GM13976 (cell line): ENCODE measurements around the gene SEC61B.
"Not testable (repeated sequence)": the region's sequence is repeated elsewhere in the genome, so short reads cannot be mapped to it uniquely, and the experiment has no call there.

Source experiments
- DNase-seq: peaks from one replicate; pipeline ENCODE4 v3.0.0; 2012; ENCODE audit warnings: low spot score
- in situ Hi-C: fragments of 300-500 bp; cut with MboI; formaldehyde crosslinking; loops from one replicate; pipeline ENCODE4 v1.12.0; 2022; ENCODE audit warnings: low sequenced_read_pairs, mixed read lengths, inconsistent platforms; ENCODE audit not compliant: unreplicated experiment
- TF ChIP-seq, protein P1 (sequence below): IDR thresholded peaks from 2 replicates; pipeline ENCODE4 v1.5.1; 2012; ENCODE audit warnings: borderline replicate concordance, mild to moderate bottlenecking; ENCODE audit not compliant: insufficient read depth; ENCODE audit errors: extremely low read depth, missing control alignments, control extremely low read depth

SEC61B gene

DNA sequence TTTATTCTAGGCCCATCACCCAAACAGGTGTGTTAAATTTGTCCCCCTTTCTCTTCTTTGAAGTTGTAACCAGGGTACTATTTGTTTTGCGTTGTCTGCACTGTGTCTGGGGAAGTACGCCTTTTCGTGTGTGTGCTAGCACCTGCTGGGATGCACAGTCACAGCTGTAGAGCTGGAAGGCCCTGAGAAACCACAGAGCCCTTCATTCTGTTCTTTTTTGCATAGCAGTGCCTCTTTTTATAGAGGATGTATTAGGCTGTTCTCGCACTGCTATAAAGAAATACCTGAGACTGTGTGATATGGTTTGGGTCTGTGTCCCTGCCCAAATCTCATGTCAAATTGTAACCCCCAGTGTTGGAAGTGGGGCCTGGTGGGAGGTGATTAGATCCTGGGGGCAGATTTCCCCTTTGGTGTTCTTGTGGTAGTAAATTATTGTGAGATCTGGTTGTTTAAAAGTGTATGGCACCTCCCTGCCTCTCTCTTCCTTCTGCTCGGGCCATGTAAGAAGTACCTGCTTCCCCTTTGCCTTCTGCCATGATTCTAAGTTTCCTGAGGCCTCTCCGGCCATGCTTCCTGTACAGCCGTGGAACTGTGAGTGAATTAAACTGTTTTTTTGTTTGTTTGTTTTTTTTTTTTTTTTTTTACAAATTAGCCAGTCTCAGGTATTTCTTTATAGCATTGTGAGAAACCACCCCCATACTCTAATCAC, 14.0 kb downstream of the SEC61B start:
- in situ Hi-C loops, result no loop called here
- TF ChIP-seq, protein P1, sequence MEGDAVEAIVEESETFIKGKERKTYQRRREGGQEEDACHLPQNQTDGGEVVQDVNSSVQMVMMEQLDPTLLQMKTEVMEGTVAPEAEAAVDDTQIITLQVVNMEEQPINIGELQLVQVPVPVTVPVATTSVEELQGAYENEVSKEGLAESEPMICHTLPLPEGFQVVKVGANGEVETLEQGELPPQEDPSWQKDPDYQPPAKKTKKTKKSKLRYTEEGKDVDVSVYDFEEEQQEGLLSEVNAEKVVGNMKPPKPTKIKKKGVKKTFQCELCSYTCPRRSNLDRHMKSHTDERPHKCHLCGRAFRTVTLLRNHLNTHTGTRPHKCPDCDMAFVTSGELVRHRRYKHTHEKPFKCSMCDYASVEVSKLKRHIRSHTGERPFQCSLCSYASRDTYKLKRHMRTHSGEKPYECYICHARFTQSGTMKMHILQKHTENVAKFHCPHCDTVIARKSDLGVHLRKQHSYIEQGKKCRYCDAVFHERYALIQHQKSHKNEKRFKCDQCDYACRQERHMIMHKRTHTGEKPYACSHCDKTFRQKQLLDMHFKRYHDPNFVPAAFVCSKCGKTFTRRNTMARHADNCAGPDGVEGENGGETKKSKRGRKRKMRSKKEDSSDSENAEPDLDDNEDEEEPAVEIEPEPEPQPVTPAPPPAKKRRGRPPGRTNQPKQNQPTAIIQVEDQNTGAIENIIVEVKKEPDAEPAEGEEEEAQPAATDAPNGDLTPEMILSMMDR, result no peak
- DNase-seq, result peak; percentile 58

DNA sequence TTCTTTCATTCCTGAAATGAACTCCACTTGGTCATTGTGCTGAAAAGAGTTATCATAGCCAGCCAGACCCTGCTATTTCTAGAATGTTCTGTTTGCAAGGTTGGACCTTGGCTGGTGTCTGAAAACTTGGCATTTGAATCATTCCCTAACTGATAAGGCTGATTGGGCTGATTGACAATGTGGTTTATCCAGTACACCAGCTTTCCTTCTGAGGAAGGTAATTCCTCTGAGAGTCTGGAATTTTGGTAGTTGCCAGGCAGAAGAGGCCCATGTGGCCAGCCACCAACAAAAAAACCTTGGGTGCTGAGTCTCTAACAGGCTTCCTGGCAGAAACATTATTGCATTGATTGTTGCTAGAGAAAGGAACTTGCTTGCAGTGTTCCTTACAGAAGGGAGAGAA, 15.3 kb downstream of the SEC61B start:
- no peak for DNase-seq
- TF ChIP-seq, protein P1, result no peak
- in situ Hi-C loops, result no loop called here

DNA sequence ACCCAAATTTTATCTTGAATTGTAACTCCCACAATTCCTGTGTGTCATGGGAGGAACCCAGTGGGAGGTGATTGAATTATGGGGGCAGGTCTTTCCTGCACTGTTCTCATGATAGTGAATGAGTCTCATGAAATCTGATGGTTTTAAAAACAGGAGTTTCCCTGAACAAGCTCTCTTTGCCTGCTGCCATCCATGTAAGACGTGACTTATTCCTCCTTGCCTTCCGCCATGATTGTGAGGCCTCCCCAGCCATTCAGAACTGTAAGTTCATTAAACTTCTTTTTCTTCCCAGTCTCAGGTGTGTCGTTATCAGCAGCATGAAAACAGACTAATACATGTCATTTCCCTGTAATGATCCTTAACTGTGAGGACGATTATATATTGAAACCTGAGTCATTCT, 15.8 kb downstream of the SEC61B start:
- in situ Hi-C loops, DNase-seq: not testable (repeated sequence)

DNA sequence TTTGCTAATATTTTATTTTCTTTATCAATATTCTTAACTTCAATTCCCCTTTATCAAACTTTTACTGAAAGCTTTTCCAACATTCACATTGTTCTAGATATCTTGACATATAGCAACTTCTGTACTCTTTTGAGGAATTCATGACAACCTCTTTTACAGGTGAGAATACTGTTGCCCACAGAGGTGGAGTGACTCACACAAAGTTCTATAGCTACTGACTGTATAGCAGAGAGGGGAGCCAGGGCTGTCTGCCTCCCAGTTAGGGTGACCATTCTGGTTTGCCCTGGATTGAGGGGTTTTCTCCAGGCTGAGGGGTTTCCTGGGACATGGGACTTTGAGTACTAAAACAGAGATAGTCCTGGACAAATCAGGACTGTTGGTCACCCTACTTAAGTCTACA, 16.2 kb downstream of the SEC61B start:
- in situ Hi-C loops, result no loop called here
- DNase-seq, result no peak
- TF ChIP-seq, protein P1, result no peak

DNA sequence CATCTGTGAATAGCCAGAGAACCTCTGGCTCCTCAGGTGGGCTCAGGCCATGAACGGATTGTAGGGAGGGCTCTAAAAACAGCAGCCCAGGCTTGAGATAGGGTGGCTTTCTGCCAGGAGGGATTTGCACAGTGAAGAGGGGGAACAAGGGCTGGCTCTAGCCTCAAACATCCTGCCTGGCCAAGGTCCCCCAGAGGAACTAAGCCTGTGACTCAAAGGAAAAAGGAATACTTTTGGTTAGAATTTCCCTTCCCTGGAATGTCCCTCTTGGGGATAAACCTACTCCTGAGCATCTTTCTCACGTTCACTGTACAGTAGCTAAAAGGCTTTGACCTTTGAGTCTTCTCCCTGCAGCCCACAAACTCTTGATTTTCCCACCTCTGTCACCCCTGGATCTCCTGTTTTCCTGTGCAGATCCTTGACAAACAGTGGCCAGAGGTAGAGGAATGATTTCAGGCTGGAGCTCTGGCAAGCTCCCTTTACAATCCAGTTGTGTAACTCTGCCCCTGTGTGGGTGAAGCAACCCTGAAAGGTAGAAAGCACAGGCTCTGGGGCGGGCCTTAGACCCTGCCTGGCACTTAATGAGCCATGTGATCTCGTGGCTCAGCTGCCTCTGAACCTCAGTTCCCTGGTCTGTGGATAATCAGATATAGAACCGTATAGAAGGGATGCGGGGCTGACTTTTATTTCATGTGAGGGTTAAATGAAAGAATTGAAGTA, 17.4 kb downstream of the SEC61B start:
- DNase-seq, result no peak
- TF ChIP-seq, protein P1, result no peak
- in situ Hi-C loops, result no loop called here

DNA sequence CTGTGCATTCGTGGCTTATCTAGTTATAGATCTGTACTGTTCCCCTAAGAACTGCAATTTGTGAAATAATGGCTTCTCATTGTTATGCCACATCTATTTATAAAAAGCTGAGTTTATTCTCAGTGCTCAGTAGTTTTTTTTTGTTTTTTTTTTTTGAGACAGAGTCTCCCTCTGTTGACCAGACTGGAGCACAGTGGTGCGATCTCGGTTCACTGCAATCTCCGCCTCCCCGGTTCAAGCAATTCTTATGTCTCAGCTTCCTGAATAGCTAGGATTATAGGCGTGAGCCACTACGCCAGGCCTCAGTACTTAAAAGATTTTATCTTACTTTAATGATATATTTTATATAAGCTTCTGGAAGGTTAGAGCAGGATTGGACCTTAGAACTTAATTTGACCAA, 19.0 kb downstream of the SEC61B start:
- TF ChIP-seq, protein P1, result no peak
- DNase-seq, result no peak
- in situ Hi-C loops, result no loop called here
